ENCODE results near the gene DUSP3.
"Not testable (repeated sequence)": the region's sequence is repeated elsewhere in the genome, so short reads cannot be mapped to it uniquely, and the experiment has no call there.

The DUSP3 gene

GRCh38 chr17:43812396-43813265 lies 33.9 kb upstream of the DUSP3 start:
- no peak for TF ChIP-seq GATA1 (IDR thresholded peaks at IDR 0.05; ENCODE audit: low read depth, low read length)
- no peak for TF ChIP-seq POLR2A (IDR thresholded peaks at IDR 0.05; ENCODE audit: low read length)
- DNase-seq, result no peak

- DNase-seq, result no peak
- TF ChIP-seq GATA1 (IDR thresholded peaks at IDR 0.05; ENCODE audit: low read depth, low read length) (no peak), POLR2A (IDR thresholded peaks at IDR 0.05; ENCODE audit: low read length) (no peak)
These were observed 32.0 kb upstream of the DUSP3 start for GRCh38 chr17:43810823-43811222.

DNA sequence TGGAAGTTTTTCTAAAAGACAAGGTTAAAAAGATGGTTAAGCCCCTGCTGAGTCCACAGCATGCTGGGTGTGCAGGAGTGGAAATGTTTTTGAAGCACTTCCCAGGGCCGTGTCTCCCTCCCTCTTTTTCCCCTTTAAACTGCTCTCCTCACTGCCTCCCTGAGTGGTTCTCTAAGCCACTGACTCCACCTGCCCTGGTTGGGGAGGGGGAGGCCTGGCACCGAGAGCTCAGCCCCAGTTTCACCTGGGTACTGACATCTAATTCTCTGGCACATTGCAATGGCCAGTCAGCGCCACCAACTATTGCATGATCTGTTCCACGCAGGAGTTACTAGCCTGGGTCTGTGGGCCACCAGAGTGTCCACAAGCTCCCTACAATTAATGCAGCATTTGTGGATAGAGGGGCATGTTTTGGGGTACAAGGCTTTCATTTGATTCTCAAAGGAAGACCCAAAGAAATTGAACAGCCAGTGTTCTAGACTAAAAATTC lies 31.5 kb upstream of the DUSP3 start:
- DNase-seq, result no peak
- TF ChIP-seq POLR2A (IDR thresholded peaks at IDR 0.05; ENCODE audit: low read length), result no peak
- TF ChIP-seq GATA1 (IDR thresholded peaks at IDR 0.05; ENCODE audit: low read depth, low read length), result no peak

DNA sequence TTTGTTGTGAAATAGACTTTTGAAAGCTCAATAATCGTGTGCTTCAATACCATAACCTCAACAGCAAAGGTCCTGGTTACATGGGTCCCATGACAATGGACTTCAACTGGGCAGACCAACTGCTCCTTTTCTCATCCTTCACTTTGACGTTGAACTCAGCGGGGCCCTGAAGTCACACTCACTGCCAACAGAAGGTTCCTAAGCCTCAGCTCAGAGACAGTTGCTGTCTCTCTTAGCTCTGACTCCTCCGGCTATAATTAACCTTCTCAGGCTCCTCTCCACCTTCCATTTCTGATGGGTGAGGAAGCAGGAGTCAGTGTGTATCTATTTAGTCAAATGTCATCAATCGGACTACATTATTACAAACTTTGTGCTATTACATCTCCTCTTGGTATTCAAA lies 30.3 kb upstream of the DUSP3 start:
- DNase-seq, result no peak
- TF ChIP-seq POLR2A (IDR thresholded peaks at IDR 0.05; ENCODE audit: low read length) (no peak), GATA1 (IDR thresholded peaks at IDR 0.05; ENCODE audit: low read depth, low read length) (no peak)

GRCh38 chr17:43808076-43808475 lies 29.3 kb upstream of the DUSP3 start:
- no peak for TF ChIP-seq GATA1 (IDR thresholded peaks at IDR 0.05; ENCODE audit: low read depth, low read length)
- TF ChIP-seq POLR2A (IDR thresholded peaks at IDR 0.05; ENCODE audit: low read length), result no peak
- no peak for DNase-seq

GRCh38 chr17:43805117-43805516 lies 26.3 kb upstream of the DUSP3 start:
- DNase-seq, result no peak
- TF ChIP-seq GATA1 (IDR thresholded peaks at IDR 0.05; ENCODE audit: low read depth, low read length) (no peak), POLR2A (IDR thresholded peaks at IDR 0.05; ENCODE audit: low read length) (no peak)

DNA sequence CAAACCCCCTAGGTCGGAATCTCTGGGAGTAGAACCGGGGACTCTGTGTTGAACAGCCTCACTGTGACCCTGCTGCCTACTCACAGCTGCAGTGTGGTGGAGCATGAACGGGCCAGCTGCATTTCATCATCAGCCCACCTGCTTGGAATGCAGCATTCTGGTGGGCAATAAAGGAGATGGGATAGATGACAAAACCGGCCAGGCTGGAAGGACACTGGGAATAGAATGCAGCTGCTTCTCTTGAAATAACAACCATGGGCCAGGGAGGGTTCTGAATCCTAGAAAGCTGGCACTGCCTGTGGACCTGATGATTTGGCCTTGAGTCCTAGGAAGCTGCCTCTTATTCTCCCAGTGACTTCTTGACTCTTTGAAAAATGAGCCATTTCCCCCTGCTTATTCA lies 25.0 kb upstream of the DUSP3 start:
- no peak for DNase-seq
- no peak for TF ChIP-seq POLR2A (IDR thresholded peaks at IDR 0.05; ENCODE audit: low read length)
- TF ChIP-seq GATA1 (IDR thresholded peaks at IDR 0.05; ENCODE audit: low read depth, low read length), result no peak

GRCh38 chr17:43801844-43802243 lies 23.1 kb upstream of the DUSP3 start:
- no peak for TF ChIP-seq GATA1 (IDR thresholded peaks at IDR 0.05; ENCODE audit: low read depth, low read length)
- TF ChIP-seq POLR2A (IDR thresholded peaks at IDR 0.05; ENCODE audit: low read length), result no peak
- no peak for DNase-seq

GRCh38 chr17:43800736-43801135 lies 22.0 kb upstream of the DUSP3 start:
- DNase-seq, result no peak
- no peak for TF ChIP-seq POLR2A (IDR thresholded peaks at IDR 0.05; ENCODE audit: low read length)
- TF ChIP-seq GATA1 (IDR thresholded peaks at IDR 0.05; ENCODE audit: low read depth, low read length), result no peak

DNA sequence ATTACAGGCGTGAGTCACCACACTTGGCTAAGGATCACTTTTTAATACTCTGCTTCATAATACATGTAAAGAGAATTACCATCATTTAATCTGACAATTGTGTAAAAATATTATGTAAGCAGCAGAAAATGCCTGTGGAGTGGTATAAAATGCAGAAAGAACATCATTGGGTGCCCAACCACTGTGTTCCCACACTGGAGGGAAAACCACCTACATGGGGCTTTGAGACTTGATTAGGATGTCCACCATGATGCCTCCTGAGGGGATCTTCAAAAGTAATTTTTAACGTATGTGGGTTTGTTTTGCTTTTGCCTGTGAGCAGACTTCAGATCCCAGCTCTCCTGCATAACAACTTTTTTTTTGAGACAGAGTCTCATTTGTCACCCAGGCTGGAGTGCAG lies 20.3 kb upstream of the DUSP3 start:
- DNase-seq, result no peak

GRCh38 chr17:43798024-43798423 lies 19.2 kb upstream of the DUSP3 start:
- not testable (repeated sequence) for DNase-seq

More for the DNA sequence above, 20.3 kb upstream of the DUSP3 start:
- TF ChIP-seq GATA1 (IDR thresholded peaks at IDR 0.05; ENCODE audit: low read depth, low read length) (no peak), POLR2A (IDR thresholded peaks at IDR 0.05; ENCODE audit: low read length) (no peak)

- DNase-seq, result not testable (repeated sequence)
These were observed 13.9 kb upstream of the DUSP3 start for GRCh38 chr17:43792668-43793067.

GRCh38 chr17:43791589-43791988 lies 12.8 kb upstream of the DUSP3 start:
- TF ChIP-seq POLR2A (IDR thresholded peaks at IDR 0.05; ENCODE audit: low read length), result no peak
- no peak for TF ChIP-seq GATA1 (IDR thresholded peaks at IDR 0.05; ENCODE audit: low read depth, low read length)

DNA sequence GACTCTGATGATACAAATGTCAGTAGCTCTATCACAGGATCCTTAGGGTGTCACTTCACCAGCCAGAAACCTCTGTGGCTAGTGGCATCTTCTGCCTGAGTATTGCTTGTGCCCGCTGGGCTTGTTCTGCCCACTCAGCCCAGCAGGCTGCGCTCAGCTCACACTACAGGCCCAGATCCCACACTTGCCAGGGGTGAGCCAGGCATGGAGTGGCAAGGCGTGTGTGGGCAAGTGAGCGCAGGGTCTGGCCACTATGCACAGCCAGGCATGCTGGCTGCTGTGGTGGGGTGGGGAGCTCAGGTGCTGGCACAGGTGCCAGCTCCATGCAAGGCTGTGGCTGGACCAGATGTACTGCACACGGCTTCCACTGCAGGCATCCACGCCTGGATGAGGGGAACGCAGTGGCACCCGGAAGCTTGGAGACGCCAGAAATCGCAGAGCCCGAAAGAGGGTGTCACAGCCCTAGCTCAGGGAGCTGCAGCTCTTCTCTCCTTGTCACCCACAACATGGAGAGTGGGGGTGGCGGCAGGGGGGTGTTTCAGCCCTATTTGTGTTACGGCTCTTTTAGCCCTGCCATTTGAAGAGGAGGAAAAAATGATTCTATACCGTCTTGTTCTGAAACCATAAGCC lies 11.6 kb upstream of the DUSP3 start:
- DNase-seq, result no peak
- TF ChIP-seq GATA1 (IDR thresholded peaks at IDR 0.05; ENCODE audit: low read depth, low read length), result no peak
- no peak for TF ChIP-seq POLR2A (IDR thresholded peaks at IDR 0.05; ENCODE audit: low read length)

More at GRCh38 chr17:43791589-43791988, 12.8 kb upstream of the DUSP3 start:
- no peak for DNase-seq

DNA sequence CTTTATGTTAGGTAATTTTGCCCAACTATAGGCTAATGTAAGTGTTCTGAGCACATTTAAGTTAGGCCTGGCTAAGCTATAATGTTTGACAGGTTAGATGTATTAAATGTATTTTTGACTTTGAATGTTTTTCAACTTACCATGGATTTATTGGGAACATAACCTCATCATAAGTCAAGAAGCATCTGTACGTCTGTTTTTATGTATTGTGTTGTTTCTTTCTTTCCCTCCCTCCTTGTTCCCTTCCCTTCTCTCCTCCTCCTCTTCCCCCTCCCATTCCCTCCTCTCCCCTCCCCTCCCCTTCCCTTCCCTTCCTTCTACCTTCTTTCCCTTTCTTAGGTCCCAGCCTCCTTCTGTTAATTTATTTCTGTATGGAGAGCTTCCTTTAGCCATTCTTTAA lies 10.7 kb upstream of the DUSP3 start:
- no peak for DNase-seq
- TF ChIP-seq POLR2A (IDR thresholded peaks at IDR 0.05; ENCODE audit: low read length), result no peak
- TF ChIP-seq GATA1 (IDR thresholded peaks at IDR 0.05; ENCODE audit: low read depth, low read length), result no peak

Data from erythroblast (primary cell).